Body of pancreas (tissue), 4 donors: ENCODE results near the gene LOXHD1. TPM values are rescaled to one million over a fixed set of nuclear protein-coding genes. Genes with fewer than 3 reads are reported as not detected.

ENCODE experiments used
- ATAC-seq: fragments of 150-250 bp; one replicate; pipeline ENCODE4 v1.9.1; 2016
- DNase-seq, 4 donors: peaks; one replicate each; pipeline ENCODE4 v3.0.0-alpha.2; 2019
- H3K27ac ChIP-seq, 4 donors: fragments of 200-600 bp; sonication (generic); 1 replicate in 3 of 4; 2 replicates in 1 of 4; pipeline versions ENCODE4 v1.5.1 to v1.6.1; 2016 to 2019; ENCODE audit warnings: mild to moderate bottlenecking in 1 of 4, mixed read lengths in 1 of 4, moderate library complexity in 1 of 4
- H3K27me3 ChIP-seq, 2 donors: fragments of 200-600 bp; sonication (generic); one replicate each; pipeline ENCODE4 v1.6.0; 2016; ENCODE audit warnings: mild to moderate bottlenecking in 1 of 2
- H3K36me3 ChIP-seq, 2 donors: fragments of 200-600 bp; sonication (generic); replicated peaks in 1 of 2; 2 replicates each; pipeline ENCODE4 v1.5.1; 2016; ENCODE audit warnings: low read depth in 2 of 2; ENCODE audit not compliant: insufficient read depth in 1 of 2
- H3K4me1 ChIP-seq: fragments of 200-600 bp; sonication (generic); one replicate; pipeline ENCODE4 v1.6.0; 2016
- H3K4me3 ChIP-seq, 2 donors: fragments of 200-600 bp; sonication (generic); 1 replicate in 1 of 2; 2 replicates in 1 of 2; pipeline ENCODE4 v1.5.1; 2016 to 2019
- H3K9me3 ChIP-seq, 3 donors: fragments of 200-600 bp; sonication (generic); 1 replicate in 2 of 3; 2 replicates in 1 of 3; pipeline ENCODE4 v1.5.1; 2016
- POLR2A ChIP-seq, 3 donors: fragments of 450-650 bp; IDR thresholded peaks; one replicate each; pipeline ENCODE4 v1.6.1; 2016; ENCODE audit warnings: antibody characterized with exemption in 3 of 3, mild to moderate bottlenecking in 2 of 3
- WGBS, 2 donors: methylation state at CpG; one replicate each; pipeline ENCODE4 v1.1.5; 2017; 5-methylcytosine and 5-hydroxymethylcytosine counted together
- intact Hi-C: fragments of 100-400 bp; cut with DNase I; formaldehyde crosslinking; loops from one replicate; pipeline ENCODE4 v1.15.1; 2023
- total RNA-seq, 2 donors: library from RNA; depleted of rRNA; stranded (reverse); fragments of >200 nt; gene quantifications; one replicate each; pipeline ENCODE4 v1.1.0, GENCODE V29; 2016
- TF ChIP-seq, protein P1 (sequence below), 7 experiments: fragments of 450-650 bp in 4 of 7; fragments of 200-600 bp in 3 of 7; sonication (generic) in 3 of 7; IDR thresholded peaks; one replicate each; pipeline ENCODE4 v1.5.1; 2016 to 2019; ENCODE audit warnings: antibody characterized with exemption in 7 of 7

LOXHD1 gene
- total RNA-seq, 2 donors from 2014 or later: 0.26 TPM; not detected in 1

- intact Hi-C loops: no loop called here
- H3K27ac ChIP-seq: no peak overlapping the region
- no peak for ATAC-seq
- no peaks in the 10 kb centered on the region for H3K4me1 ChIP-seq
- H3K4me3 ChIP-seq: no peak overlapping the region
- no peaks in the 10 kb centered on the region for H3K27me3 ChIP-seq
- DNase-seq: no peak
- WGBS, 2 donors: 61 to 69% methylated on average over 6 of the region's 6 CpGs
- TF ChIP-seq, protein P1, sequence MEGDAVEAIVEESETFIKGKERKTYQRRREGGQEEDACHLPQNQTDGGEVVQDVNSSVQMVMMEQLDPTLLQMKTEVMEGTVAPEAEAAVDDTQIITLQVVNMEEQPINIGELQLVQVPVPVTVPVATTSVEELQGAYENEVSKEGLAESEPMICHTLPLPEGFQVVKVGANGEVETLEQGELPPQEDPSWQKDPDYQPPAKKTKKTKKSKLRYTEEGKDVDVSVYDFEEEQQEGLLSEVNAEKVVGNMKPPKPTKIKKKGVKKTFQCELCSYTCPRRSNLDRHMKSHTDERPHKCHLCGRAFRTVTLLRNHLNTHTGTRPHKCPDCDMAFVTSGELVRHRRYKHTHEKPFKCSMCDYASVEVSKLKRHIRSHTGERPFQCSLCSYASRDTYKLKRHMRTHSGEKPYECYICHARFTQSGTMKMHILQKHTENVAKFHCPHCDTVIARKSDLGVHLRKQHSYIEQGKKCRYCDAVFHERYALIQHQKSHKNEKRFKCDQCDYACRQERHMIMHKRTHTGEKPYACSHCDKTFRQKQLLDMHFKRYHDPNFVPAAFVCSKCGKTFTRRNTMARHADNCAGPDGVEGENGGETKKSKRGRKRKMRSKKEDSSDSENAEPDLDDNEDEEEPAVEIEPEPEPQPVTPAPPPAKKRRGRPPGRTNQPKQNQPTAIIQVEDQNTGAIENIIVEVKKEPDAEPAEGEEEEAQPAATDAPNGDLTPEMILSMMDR (IDR thresholded peaks at IDR 0.05): no peak
- TF ChIP-seq POLR2A (IDR thresholded peaks at IDR 0.05): no peak
- no peaks in the 10 kb centered on the region for H3K36me3 ChIP-seq
- H3K9me3 ChIP-seq: no peaks in the 10 kb centered on the region
Observed at GRCh38 chr18:46570666-46571065, 86.4 kb downstream of the LOXHD1 start.

DNA sequence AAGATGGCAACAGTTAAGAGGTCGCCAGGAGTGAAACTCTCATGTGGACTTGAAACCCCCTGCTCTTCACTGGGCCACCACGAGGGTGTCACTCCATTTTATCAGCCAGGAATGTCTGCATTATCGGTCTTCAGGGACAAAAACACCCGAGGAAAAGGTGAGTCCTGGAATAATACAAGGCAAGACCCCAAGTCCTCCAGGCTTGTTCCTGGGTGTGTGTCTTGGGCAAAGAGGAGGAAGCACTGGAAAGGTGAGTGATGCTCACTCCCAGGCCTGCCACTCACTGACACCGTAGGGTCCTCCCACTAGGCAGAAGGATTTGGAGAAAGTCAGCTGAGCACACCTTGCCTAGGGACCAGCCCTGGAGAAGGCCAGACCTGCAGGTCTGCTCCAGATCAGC lies 86.9 kb downstream of the LOXHD1 start:
- Histone ChIP-seq H3K27me3 (no peaks in the 10 kb centered on the region), H3K36me3 (no peaks in the 10 kb centered on the region), H3K4me3 (no peak overlapping the region), H3K4me1 (no peaks in the 10 kb centered on the region), H3K27ac (no peak overlapping the region), H3K9me3 (no peaks in the 10 kb centered on the region)
- intact Hi-C loops: no loop called here
- DNase-seq: no peak
- TF ChIP-seq, protein P1 (IDR thresholded peaks at IDR 0.05): no peak
- TF ChIP-seq POLR2A (IDR thresholded peaks at IDR 0.05): no peak
- 41 to 46% methylated on average over 5 of the region's 5 CpGs for WGBS, 2 donors
- ATAC-seq: no peak

GRCh38 chr18:46569211-46569610 lies 87.8 kb downstream of the LOXHD1 start:
- Histone ChIP-seq H3K4me1 (no peaks in the 10 kb centered on the region), H3K4me3 (no peak overlapping the region), H3K27me3 (no peaks in the 10 kb centered on the region), H3K27ac (no peak overlapping the region), H3K9me3 (no peaks in the 10 kb centered on the region), H3K36me3 (no peaks in the 10 kb centered on the region)
- ATAC-seq (no peak), DNase-seq (no peak)
- intact Hi-C loops: no loop called here
- TF ChIP-seq, protein P1 (IDR thresholded peaks at IDR 0.05): no peak
- TF ChIP-seq POLR2A (IDR thresholded peaks at IDR 0.05): no peak
- WGBS, 2 donors: 54 to 64% methylated on average over 4 to 7 of the region's 7 CpGs

GRCh38 chr18:46567196-46567595 lies 89.8 kb downstream of the LOXHD1 start:
- ATAC-seq (no peak), DNase-seq (no peak)
- no peaks in the 10 kb centered on the region for H3K27me3 ChIP-seq
- no peaks in the 10 kb centered on the region for H3K36me3 ChIP-seq
- no peak overlapping the region for H3K27ac ChIP-seq
- no peak for TF ChIP-seq POLR2A (IDR thresholded peaks at IDR 0.05)
- TF ChIP-seq, protein P1 (IDR thresholded peaks at IDR 0.05): no peak
- intact Hi-C loops: no loop called here
- H3K4me3 ChIP-seq: no peak overlapping the region
- 40 to 53% methylated on average over 2 of the region's 2 CpGs for WGBS, 2 donors
- no peaks in the 10 kb centered on the region for H3K9me3 ChIP-seq
- H3K4me1 ChIP-seq: no peaks in the 10 kb centered on the region

- no peaks in the 10 kb centered on the region for H3K36me3 ChIP-seq
- no peaks in the 10 kb centered on the region for H3K4me1 ChIP-seq
- DNase-seq (no peak), ATAC-seq (no peak)
- no peaks in the 10 kb centered on the region for H3K9me3 ChIP-seq
- TF ChIP-seq, protein P1 (IDR thresholded peaks at IDR 0.05): no peak
- no peak for TF ChIP-seq POLR2A (IDR thresholded peaks at IDR 0.05)
- no peak overlapping the region for H3K4me3 ChIP-seq
- no peak overlapping the region for H3K27ac ChIP-seq
- no peaks in the 10 kb centered on the region for H3K27me3 ChIP-seq
- 66 to 69% methylated on average over 10 of the region's 10 CpGs for WGBS, 2 donors
- intact Hi-C loops: no loop called here
Observed at GRCh38 chr18:46566111-46566510, 90.9 kb downstream of the LOXHD1 start.
